KOPT-K1 (cell line): ENCODE data around the gene CAMK2A.

Experiments used
- H3K27ac ChIP-seq: fragments of 200-600 bp; sonication (generic); 2 replicates; pipeline ENCODE4 v1.5.1; 2016; ENCODE audit warnings: antibody characterized with exemption, mild to moderate bottlenecking, low read depth, low read length; ENCODE audit not compliant: poor library complexity, severe bottlenecking
- H3K36me3 ChIP-seq: fragments of 200-600 bp; sonication (generic); 2 replicates; pipeline ENCODE4 v1.5.1; 2017; ENCODE audit warnings: antibody characterized with exemption, mild to moderate bottlenecking, low read length, moderate library complexity; ENCODE audit not compliant: insufficient read depth
- H3K9me3 ChIP-seq: fragments of 200-600 bp; sonication (generic); 2 replicates; pipeline ENCODE4 v1.5.1; 2017; ENCODE audit warnings: antibody characterized with exemption, low read length, mild to moderate bottlenecking; ENCODE audit not compliant: insufficient read depth, poor library complexity, severe bottlenecking

The CAMK2A gene

GRCh38 chr5:150289551-150290390, at the start of gene CAMK2A:
Gene CAMK2A, minus strand, starts transcription at chr5:150289773. Its CDS starts 148 bp downstream, at chr5:150289625.
- H3K36me3 ChIP-seq: no peaks in the 10 kb centered on the region
- no peak within 1 kb of the TSS for H3K27ac ChIP-seq
- H3K9me3 ChIP-seq: no peaks in the 10 kb centered on the region

- Histone ChIP-seq H3K27ac (no peak overlapping the region), H3K36me3 (no peaks in the 10 kb centered on the region), H3K9me3 (no peaks in the 10 kb centered on the region)
Measured at GRCh38 chr5:150339165-150339564, 49.6 kb upstream of the CAMK2A start.

- H3K9me3 ChIP-seq: no peaks in the 10 kb centered on the region
- H3K36me3 ChIP-seq: no peaks in the 10 kb centered on the region
- H3K27ac ChIP-seq: no peak overlapping the region
Measured at GRCh38 chr5:150338546-150338945, 49.0 kb upstream of the CAMK2A start.

- Histone ChIP-seq H3K9me3 (no peaks in the 10 kb centered on the region), H3K36me3 (no peaks in the 10 kb centered on the region), H3K27ac (no peak overlapping the region)
Measured at GRCh38 chr5:150335778-150336177, 46.2 kb upstream of the CAMK2A start.

- Histone ChIP-seq H3K36me3 (no peaks in the 10 kb centered on the region), H3K9me3 (no peaks in the 10 kb centered on the region), H3K27ac (no peak overlapping the region)
Measured at GRCh38 chr5:150333400-150333799, 43.8 kb upstream of the CAMK2A start.

GRCh38 chr5:150329881-150330876, 40.6 kb upstream of the CAMK2A start:
- Histone ChIP-seq H3K27ac (no peak overlapping the region), H3K9me3 (no peaks in the 10 kb centered on the region), H3K36me3 (no peaks in the 10 kb centered on the region)

- no peaks in the 10 kb centered on the region for H3K36me3 ChIP-seq
- no peaks in the 10 kb centered on the region for H3K9me3 ChIP-seq
- no peak overlapping the region for H3K27ac ChIP-seq
Measured at GRCh38 chr5:150329038-150329437, 39.5 kb upstream of the CAMK2A start.

- no peak overlapping the region for H3K27ac ChIP-seq
- H3K36me3 ChIP-seq: no peaks in the 10 kb centered on the region
- no peaks in the 10 kb centered on the region for H3K9me3 ChIP-seq
Measured at GRCh38 chr5:150328515-150328914, 38.9 kb upstream of the CAMK2A start.

- H3K36me3 ChIP-seq: no peaks in the 10 kb centered on the region
- H3K9me3 ChIP-seq: no peaks in the 10 kb centered on the region
- no peak overlapping the region for H3K27ac ChIP-seq
Measured at GRCh38 chr5:150327139-150327538, 37.6 kb upstream of the CAMK2A start.

GRCh38 chr5:150326707-150327106, 37.1 kb upstream of the CAMK2A start:
- Histone ChIP-seq H3K36me3 (no peaks in the 10 kb centered on the region), H3K27ac (no peak overlapping the region), H3K9me3 (no peaks in the 10 kb centered on the region)

- Histone ChIP-seq H3K27ac (no peak overlapping the region), H3K9me3 (no peaks in the 10 kb centered on the region)
Measured at GRCh38 chr5:150325426-150325825, 35.9 kb upstream of the CAMK2A start.

GRCh38 chr5:150323819-150324218, 34.2 kb upstream of the CAMK2A start:
- Histone ChIP-seq H3K9me3 (no peaks in the 10 kb centered on the region), H3K27ac (no peak overlapping the region), H3K36me3 (no peaks in the 10 kb centered on the region)

More at GRCh38 chr5:150325426-150325825, 35.9 kb upstream of the CAMK2A start:
- H3K36me3 ChIP-seq: no peaks in the 10 kb centered on the region

GRCh38 chr5:150323092-150323491, 33.5 kb upstream of the CAMK2A start:
- no peaks in the 10 kb centered on the region for H3K36me3 ChIP-seq
- H3K9me3 ChIP-seq: no peaks in the 10 kb centered on the region
- no peak overlapping the region for H3K27ac ChIP-seq

- Histone ChIP-seq H3K36me3 (no peaks in the 10 kb centered on the region), H3K9me3 (no peaks in the 10 kb centered on the region), H3K27ac (no peak overlapping the region)
Measured at GRCh38 chr5:150322202-150322601, 32.6 kb upstream of the CAMK2A start.

- Histone ChIP-seq H3K9me3 (no peaks in the 10 kb centered on the region), H3K27ac (no peak overlapping the region), H3K36me3 (no peaks in the 10 kb centered on the region)
Measured at GRCh38 chr5:150321784-150322183, 32.2 kb upstream of the CAMK2A start.
